H1 (cell line): ENCODE measurements around the gene GANAB. TPM values are rescaled to one million over a fixed set of nuclear protein-coding genes. Genes with fewer than 3 reads are reported as not detected.

ENCODE experiments used
- CTCF ChIA-PET: fragments of 300-600 bp; sonication (Branson Sonifier 250); formaldehyde crosslinking; loops from one replicate; lab custom pipeline; 2021; ENCODE audit not compliant: partially characterized antibody; lab: Charles Lee
- POLR2A ChIA-PET: fragments of 300-600 bp; sonication (Branson Sonifier 250); formaldehyde crosslinking; loops from one replicate; lab custom pipeline; 2021; ENCODE audit warnings: inconsistent platforms; ENCODE audit not compliant: partially characterized antibody; lab: Charles Lee
- DNase-seq, 2 experiments: peaks; one replicate each; pipeline versions ENCODE4 v3.0.0 to v3.0.0-alpha.2; 2010 to 2022; ENCODE audit warnings: low spot score in 2 of 2, low read depth in 1 of 2, mixed read lengths in 1 of 2
- FAIRE-seq: peaks from 2 replicates; lab custom pipeline; 2011; peaks lifted over from hg19 to GRCh38; lab: Jason Lieb, UNC
- H2AFZ ChIP-seq: 2 replicates; pipeline ENCODE4 v1.8.1; 2012; ENCODE audit warnings: low read length, inconsistent platforms
- H2AK5ac ChIP-seq: 2 replicates; pipeline ENCODE4 v1.6.1; 2013; ENCODE audit warnings: low read depth, low read length
- H2BK120ac ChIP-seq: replicated peaks from 2 replicates; pipeline ENCODE3; 2013; ENCODE audit warnings: low read depth, low read length, inconsistent platforms
- H2BK12ac ChIP-seq: 2 replicates; pipeline ENCODE4 v1.6.1; 2013; ENCODE audit warnings: low read depth, low read length
- H2BK15ac ChIP-seq: 2 replicates; pipeline ENCODE4 v1.6.1; 2013; ENCODE audit warnings: low read length
- H2BK20ac ChIP-seq: 2 replicates; pipeline ENCODE4 v1.6.1; 2013; ENCODE audit warnings: low read length
- H2BK5ac ChIP-seq: 2 replicates; pipeline ENCODE4 v1.6.1; 2013; ENCODE audit warnings: low read depth, low read length
- H3K14ac ChIP-seq: 2 replicates; pipeline ENCODE4 v1.6.1; 2013; ENCODE audit warnings: inconsistent platforms; ENCODE audit not compliant: insufficient read length
- H3K18ac ChIP-seq: 2 replicates; pipeline ENCODE4 v1.6.1; 2013; ENCODE audit warnings: low read length; ENCODE audit errors: extremely low read depth
- H3K23ac ChIP-seq: 2 replicates; pipeline ENCODE4 v1.6.1; 2013; ENCODE audit warnings: inconsistent platforms; ENCODE audit not compliant: insufficient read length
- H3K23me2 ChIP-seq: 2 replicates; pipeline ENCODE4 v1.6.1; 2013; ENCODE audit warnings: low read depth, low read length
- H3K27ac ChIP-seq: 2 replicates; pipeline ENCODE4 v1.6.1; 2011; ENCODE audit warnings: low read depth, low read length, inconsistent platforms
- H3K27me3 ChIP-seq, 4 experiments: replicated peaks in 1 of 4; 1 replicate in 1 of 4; 2 replicates in 3 of 4; pipeline versions ENCODE4 v1.6.1 to v1.8.1; 2011 to 2013; ENCODE audit warnings: low read length in 3 of 4, mild to moderate bottlenecking in 3 of 4, inconsistent platforms in 2 of 4, mixed read lengths in 2 of 4, moderate library complexity in 1 of 4; ENCODE audit not compliant: control insufficient read depth in 3 of 4, insufficient read depth in 3 of 4; ENCODE audit errors: extremely low read depth in 1 of 4
- H3K36me3 ChIP-seq, 4 experiments: 2 replicates each; pipeline versions ENCODE4 v1.6.1 to v1.8.1; 2011 to 2013; ENCODE audit warnings: mild to moderate bottlenecking in 4 of 4, low read length in 3 of 4, moderate library complexity in 2 of 4, control low read depth in 1 of 4, inconsistent platforms in 1 of 4; ENCODE audit not compliant: insufficient read depth in 4 of 4, control insufficient read depth in 2 of 4
- H3K4ac ChIP-seq: replicated peaks from 2 replicates; pipeline ENCODE3; 2013; ENCODE audit warnings: low read length, low read depth, mixed read lengths, inconsistent platforms; ENCODE audit not compliant: insufficient read length
- H3K4me1 ChIP-seq, 4 experiments: replicated peaks in 1 of 4; 1 replicate in 1 of 4; 2 replicates in 3 of 4; pipeline versions ENCODE4 v1.6.1 to v1.8.1; 2011 to 2013; ENCODE audit warnings: low read length in 3 of 4, inconsistent platforms in 2 of 4, mixed read lengths in 1 of 4; ENCODE audit not compliant: insufficient read depth in 4 of 4, control insufficient read depth in 3 of 4
- H3K4me2 ChIP-seq, 2 experiments: 2 replicates each; pipeline versions ENCODE4 v1.6.1 to v1.8.1; 2011 to 2013; ENCODE audit warnings: low read depth in 2 of 2, low read length in 2 of 2, control low read depth in 1 of 2, inconsistent platforms in 1 of 2, mild to moderate bottlenecking in 1 of 2; ENCODE audit not compliant: insufficient read depth in 1 of 2
- H3K4me3 ChIP-seq, 4 experiments: fragments of 200-600, 300-600 bp in 1 of 4; sonication (generic), shearing (Covaris generic), sonication (Bioruptor Twin) in 1 of 4; 2 replicates each; pipeline versions ENCODE4 v1.5.1 to v1.8.1; 2011 to 2016; ENCODE audit warnings: low read length in 4 of 4, low read depth in 3 of 4, control low read depth in 2 of 4, inconsistent platforms in 2 of 4, mild to moderate bottlenecking in 2 of 4, mixed read lengths in 1 of 4, moderate library complexity in 1 of 4; ENCODE audit not compliant: insufficient read depth in 2 of 4; ENCODE audit errors: extremely low read depth in 1 of 4
- H3K56ac ChIP-seq: replicated peaks from 2 replicates; pipeline ENCODE3; 2013; ENCODE audit warnings: low read depth, mild to moderate bottlenecking, mixed read lengths, low read length, inconsistent platforms; ENCODE audit not compliant: insufficient read length
- H3K79me1 ChIP-seq: 2 replicates; pipeline ENCODE4 v1.6.1; 2013; ENCODE audit warnings: low read depth, low read length, control low read depth
- H3K79me2 ChIP-seq, 2 experiments: 2 replicates each; pipeline versions ENCODE4 v1.6.1 to v1.8.1; 2012 to 2013; ENCODE audit warnings: low read length in 2 of 2, mild to moderate bottlenecking in 2 of 2, inconsistent platforms in 1 of 2; ENCODE audit not compliant: insufficient read depth in 2 of 2, control insufficient read depth in 1 of 2
- H3K9ac ChIP-seq, 4 experiments: replicated peaks in 1 of 4; 1 replicate in 1 of 4; 2 replicates in 3 of 4; pipeline versions ENCODE4 v1.6.1 to v1.8.1; 2011 to 2013; ENCODE audit warnings: low read depth in 3 of 4, low read length in 3 of 4, control low read depth in 2 of 4, mild to moderate bottlenecking in 2 of 4, moderate library complexity in 2 of 4, inconsistent platforms in 1 of 4; ENCODE audit errors: extremely low read depth in 1 of 4
- H3K9me3 ChIP-seq, 2 experiments: 2 replicates each; pipeline versions ENCODE4 v1.6.1 to v1.8.1; 2012 to 2013; ENCODE audit warnings: mild to moderate bottlenecking in 2 of 2, moderate library complexity in 2 of 2, control low read depth in 1 of 2, inconsistent platforms in 1 of 2, low read depth in 1 of 2, low read length in 1 of 2, mixed read lengths in 1 of 2; ENCODE audit not compliant: insufficient read depth in 2 of 2
- H4K20me1 ChIP-seq, 2 experiments: replicated peaks in 1 of 2; 2 replicates each; pipeline versions ENCODE3 to v1.8.1; 2011 to 2013; ENCODE audit warnings: inconsistent platforms in 2 of 2, low read length in 2 of 2, mild to moderate bottlenecking in 1 of 2; ENCODE audit not compliant: insufficient read depth in 2 of 2, control insufficient read depth in 1 of 2
- H4K5ac ChIP-seq: 2 replicates; pipeline ENCODE4 v1.6.1; 2013; ENCODE audit warnings: low read length, low read depth, mixed read lengths, inconsistent platforms; ENCODE audit not compliant: insufficient read length
- H4K8ac ChIP-seq: 2 replicates; pipeline ENCODE4 v1.8.0; 2013; ENCODE audit warnings: mild to moderate bottlenecking, moderate library complexity, low read length, inconsistent platforms; ENCODE audit not compliant: insufficient read depth; ENCODE audit errors: extremely low read depth
- H4K91ac ChIP-seq: replicated peaks from 2 replicates; pipeline ENCODE3; 2013; ENCODE audit warnings: low read length, mixed read lengths, inconsistent platforms; ENCODE audit not compliant: insufficient read length
- ASH2L ChIP-seq: fragments of 200-600, 300-600 bp; sonication (generic); IDR thresholded peaks from one replicate; pipeline ENCODE4 v1.7.1; 2017; ENCODE audit warnings: low read length
- BCL11A ChIP-seq, 2 experiments: IDR thresholded peaks; one replicate each; pipeline ENCODE4 v1.6.1; 2011; ENCODE audit warnings: low read depth in 2 of 2, low read length in 2 of 2, mild to moderate bottlenecking in 2 of 2
- E2F6 ChIP-seq: IDR thresholded peaks from 2 replicates; pipeline ENCODE4 v1.6.1; 2012; ENCODE audit warnings: inconsistent platforms
- KDM4A ChIP-seq: IDR thresholded peaks from one replicate; pipeline ENCODE4 v1.7.1; 2012; ENCODE audit warnings: low read depth, mild to moderate bottlenecking, moderate library complexity, low read length, inconsistent platforms; ENCODE audit not compliant: severe bottlenecking
- POLR2A ChIP-seq, 2 experiments: IDR thresholded peaks; 1 replicate in 1 of 2; 2 replicates in 1 of 2; pipeline ENCODE4 v1.6.1; 2011; ENCODE audit warnings: low read depth in 2 of 2, low read length in 2 of 2, mild to moderate bottlenecking in 2 of 2; ENCODE audit errors: control extremely low read depth in 1 of 2
- YY1 ChIP-seq: IDR thresholded peaks from 2 replicates; pipeline ENCODE4 v1.6.1; 2011; ENCODE audit warnings: low read depth, mild to moderate bottlenecking, low read length
- WGBS, 2 experiments: shearing (Covaris generic) in 1 of 2; methylation state at CpG; one replicate each; pipeline versions ENCODE4 v1.1.6 to v1.1.7; 2013 to 2015; ENCODE audit warnings: low lambda C conversion rate in 2 of 2, mixed read lengths in 2 of 2, inconsistent platforms in 1 of 2, low coverage in 1 of 2, missing lambda C conversion rate in 1 of 2; ENCODE audit not compliant: insufficient replicate concordance in 2 of 2, insufficient coverage in 1 of 2, insufficient read length in 1 of 2; ENCODE audit errors: extremely low coverage in 1 of 2, missing lambda C conversion rate in 1 of 2; 5-methylcytosine and 5-hydroxymethylcytosine counted together
- polyA plus RNA-seq, 7 experiments: library from polyadenylated mRNA; depleted of rRNA in 3 of 7; stranded (reverse) in 5 of 7; unstranded in 2 of 7; fragments of >200 nt in 5 of 7; fragments of 200-250 nt in 2 of 7; gene quantifications; 1 replicate in 5 of 7; 2 replicates in 1 of 7; 4 replicates in 1 of 7; pipeline versions ENCODE4 v1.2.1 to v1.2.3, GENCODE V29; 2011 to 2013; ENCODE audit warnings: missing spikeins in 2 of 7, mixed read lengths in 2 of 7
- total RNA-seq: library from RNA; stranded (reverse); fragmentation: NEBNext Ultra II Directional; extraction: Animal tissue kit (Norgen Biotek cat#: 25700); gene quantifications from 2 replicates; pipeline ENCODE4 v1.2.1, GENCODE V29; 2021

GANAB gene
- total and polyA plus RNA-seq, 2 of the 8 experiments (the other 6 are each of a cell fraction or from before 2014, with no cell fraction given): 289 to 330 TPM

- Histone ChIP-seq H2AK5ac (no peak overlapping the region), H2BK15ac (no peak overlapping the region), H3K14ac (no peak overlapping the region), H2BK5ac (no peak overlapping the region), H3K79me1 (0 out of 2 replicates have a peak, but pooled peaks cover 4% of the 10 kb centered on the region), H4K91ac (no peak overlapping the region), H3K9ac (no peak overlapping the region), H3K9me3 (no peaks in the 10 kb centered on the region), H4K8ac (no peak overlapping the region), H3K79me2 (peaks cover 0 to 28% of the 10 kb centered on the region in 2 experiments), H4K20me1 (peaks cover 0 to 11% of the 10 kb centered on the region in 2 experiments), H2BK20ac (no peak overlapping the region), H2BK120ac (no peak overlapping the region), H3K56ac (no peak overlapping the region), H3K23me2 (peaks cover 13% of the 10 kb centered on the region), H3K23ac (no peak overlapping the region), H3K27me3 (no peaks in the 10 kb centered on the region), H4K5ac (no peak overlapping the region), H3K4me3 (no peak overlapping the region), H3K18ac (no peak overlapping the region), H3K4me2 (no peak overlapping the region), H3K27ac (no peak overlapping the region), H2AFZ (no peak overlapping the region), H3K4me1 (peaks cover 0 to 11% (median 7%) of the 10 kb centered on the region in 4 experiments; a peak in 4 of 7 replicates), H3K36me3 (peaks cover 17 to 35% (median 29%) of the 10 kb centered on the region in 4 experiments), H3K4ac (no peak overlapping the region), H2BK12ac (no peak overlapping the region)
- DNase-seq: no peak
- WGBS, 2 experiments: 91% methylated on average over 14 of the region's 14 CpGs; no CpG with 5 or more reads in 1 of the 2 experiments
- ChIA-PET CTCF (interaction anchor here (0.8 to 2.4 kb wide), 3 partner anchors 13 to 177 kb away, joined by 3 to 15 read pairs (median 4); no protein-coding TSS in a partner anchor), POLR2A (interaction anchor here (1.2 to 20.7 kb wide), 7 partner anchors 13 to 219 kb away, joined by 3 to 336 read pairs (median 21); partner anchors contain the start of genes C11orf98, CSKMT and TUT1)
- no peak for TF ChIP-seq BCL11A (IDR thresholded peaks at IDR 0.05; ENCODE audit: low read depth in 2 of 2, low read length in 2 of 2)
- TF ChIP-seq ASH2L: no peak
- TF ChIP-seq E2F6: no peak
- no peak for TF ChIP-seq YY1
- no peak for TF ChIP-seq POLR2A (IDR thresholded peaks at IDR 0.05; ENCODE audit: control extremely low read depth in 1 of 2, low read depth in 2 of 2, low read length in 2 of 2)
- no peak for TF ChIP-seq KDM4A
- no peak for FAIRE-seq
Observed at GRCh38 chr11:62575837-62576236, 70.6 kb downstream of the GANAB start.
